ENCODE data around the gene ZBTB5. TPM values are rescaled to one million over a fixed set of nuclear protein-coding genes. Genes with fewer than 3 reads are reported as not detected.

ZBTB5 gene
- total and polyA plus RNA-seq, 2 of the 13 experiments (the other 11 are each of a cell fraction or from before 2014, with no cell fraction given): 12.5 to 20.5 TPM

DNA sequence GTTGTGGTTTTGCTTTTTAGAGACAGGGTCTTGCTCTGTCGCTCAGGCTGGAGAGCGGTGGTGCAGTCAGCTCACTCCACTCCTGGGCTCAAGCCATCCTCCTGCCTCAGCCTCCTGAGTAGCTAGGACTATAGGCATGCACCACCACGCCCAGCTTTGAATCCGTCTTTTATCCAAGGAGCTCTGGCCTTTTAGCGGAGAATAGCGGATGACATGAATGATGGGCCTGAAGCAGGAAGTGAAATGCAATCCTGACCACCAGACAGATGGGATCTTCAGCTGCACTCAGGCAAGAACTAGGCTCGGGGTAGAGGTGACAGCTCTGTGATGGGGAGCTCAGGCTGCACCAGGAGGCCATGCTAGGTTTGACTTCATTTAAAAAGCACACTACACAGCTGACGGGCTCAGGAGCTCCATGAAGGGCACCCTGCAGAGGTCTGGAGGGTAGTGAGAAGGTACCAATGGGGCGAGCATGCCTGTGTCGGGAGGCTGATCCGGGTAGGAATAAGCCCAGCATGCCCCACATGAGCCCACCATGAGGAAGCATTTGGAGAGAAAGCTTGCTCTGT, 42.4 kb upstream of the ZBTB5 start (continued):
- TF ChIP-seq, protein P1, sequence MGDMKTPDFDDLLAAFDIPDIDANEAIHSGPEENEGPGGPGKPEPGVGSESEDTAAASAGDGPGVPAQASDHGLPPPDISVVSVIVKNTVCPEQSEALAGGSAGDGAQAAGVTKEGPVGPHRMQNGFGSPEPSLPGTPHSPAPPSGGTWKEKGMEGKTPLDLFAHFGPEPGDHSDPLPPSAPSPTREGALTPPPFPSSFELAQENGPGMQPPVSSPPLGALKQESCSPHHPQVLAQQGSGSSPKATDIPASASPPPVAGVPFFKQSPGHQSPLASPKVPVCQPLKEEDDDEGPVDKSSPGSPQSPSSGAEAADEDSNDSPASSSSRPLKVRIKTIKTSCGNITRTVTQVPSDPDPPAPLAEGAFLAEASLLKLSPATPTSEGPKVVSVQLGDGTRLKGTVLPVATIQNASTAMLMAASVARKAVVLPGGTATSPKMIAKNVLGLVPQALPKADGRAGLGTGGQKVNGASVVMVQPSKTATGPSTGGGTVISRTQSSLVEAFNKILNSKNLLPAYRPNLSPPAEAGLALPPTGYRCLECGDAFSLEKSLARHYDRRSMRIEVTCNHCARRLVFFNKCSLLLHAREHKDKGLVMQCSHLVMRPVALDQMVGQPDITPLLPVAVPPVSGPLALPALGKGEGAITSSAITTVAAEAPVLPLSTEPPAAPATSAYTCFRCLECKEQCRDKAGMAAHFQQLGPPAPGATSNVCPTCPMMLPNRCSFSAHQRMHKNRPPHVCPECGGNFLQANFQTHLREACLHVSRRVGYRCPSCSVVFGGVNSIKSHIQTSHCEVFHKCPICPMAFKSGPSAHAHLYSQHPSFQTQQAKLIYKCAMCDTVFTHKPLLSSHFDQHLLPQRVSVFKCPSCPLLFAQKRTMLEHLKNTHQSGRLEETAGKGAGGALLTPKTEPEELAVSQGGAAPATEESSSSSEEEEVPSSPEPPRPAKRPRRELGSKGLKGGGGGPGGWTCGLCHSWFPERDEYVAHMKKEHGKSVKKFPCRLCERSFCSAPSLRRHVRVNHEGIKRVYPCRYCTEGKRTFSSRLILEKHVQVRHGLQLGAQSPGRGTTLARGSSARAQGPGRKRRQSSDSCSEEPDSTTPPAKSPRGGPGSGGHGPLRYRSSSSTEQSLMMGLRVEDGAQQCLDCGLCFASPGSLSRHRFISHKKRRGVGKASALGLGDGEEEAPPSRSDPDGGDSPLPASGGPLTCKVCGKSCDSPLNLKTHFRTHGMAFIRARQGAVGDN (CRISPR knock-in tag; IDR thresholded peaks at IDR 0.05): no peak
- no peak for TF ChIP-seq ZNF550 (CRISPR knock-in tag; IDR thresholded peaks at IDR 0.05; ENCODE audit: borderline replicate concordance)
- TF ChIP-seq PAX8 (CRISPR knock-in tag; IDR thresholded peaks at IDR 0.05; ENCODE audit: borderline replicate concordance): peak; percentile 39; the same call in 1 of the 2 replicates
- TF ChIP-seq ARHGAP35 (CRISPR knock-in tag; IDR thresholded peaks at IDR 0.05; ENCODE audit: borderline replicate concordance): 0 out of 2 replicates have a peak, but pooled peaks have one; percentile 21
- TF ChIP-seq, protein P2, sequence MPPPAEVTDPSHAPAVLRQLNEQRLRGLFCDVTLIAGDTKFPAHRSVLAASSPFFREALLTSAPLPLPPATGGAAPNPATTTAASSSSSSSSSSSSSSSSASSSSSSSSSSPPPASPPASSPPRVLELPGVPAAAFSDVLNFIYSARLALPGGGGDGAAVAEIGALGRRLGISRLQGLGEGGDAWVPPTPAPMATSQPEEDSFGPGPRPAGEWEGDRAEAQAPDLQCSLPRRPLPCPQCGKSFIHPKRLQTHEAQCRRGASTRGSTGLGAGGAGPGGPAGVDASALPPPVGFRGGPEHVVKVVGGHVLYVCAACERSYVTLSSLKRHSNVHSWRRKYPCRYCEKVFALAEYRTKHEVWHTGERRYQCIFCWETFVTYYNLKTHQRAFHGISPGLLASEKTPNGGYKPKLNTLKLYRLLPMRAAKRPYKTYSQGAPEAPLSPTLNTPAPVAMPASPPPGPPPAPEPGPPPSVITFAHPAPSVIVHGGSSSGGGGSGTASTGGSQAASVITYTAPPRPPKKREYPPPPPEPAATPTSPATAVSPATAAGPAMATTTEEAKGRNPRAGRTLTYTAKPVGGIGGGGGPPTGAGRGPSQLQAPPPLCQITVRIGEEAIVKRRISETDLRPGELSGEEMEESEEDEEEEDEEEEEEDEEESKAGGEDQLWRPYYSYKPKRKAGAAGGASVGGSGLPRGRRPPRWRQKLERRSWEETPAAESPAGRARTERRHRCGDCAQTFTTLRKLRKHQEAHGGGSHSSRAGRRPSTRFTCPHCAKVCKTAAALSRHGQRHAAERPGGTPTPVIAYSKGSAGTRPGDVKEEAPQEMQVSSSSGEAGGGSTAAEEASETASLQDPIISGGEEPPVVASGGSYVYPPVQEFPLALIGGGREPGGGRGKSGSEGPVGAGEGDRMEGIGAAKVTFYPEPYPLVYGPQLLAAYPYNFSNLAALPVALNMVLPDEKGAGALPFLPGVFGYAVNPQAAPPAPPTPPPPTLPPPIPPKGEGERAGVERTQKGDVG (CRISPR knock-in tag; IDR thresholded peaks at IDR 0.05; ENCODE audit: borderline replicate concordance): 0 out of 2 replicates have a peak, but pooled peaks have one; percentile 35
- 0 out of 2 replicates have a peak, but pooled peaks have one; percentile 15 for TF ChIP-seq ZBTB7B (CRISPR knock-in tag; IDR thresholded peaks at IDR 0.05)
- TF ChIP-seq, protein P3, sequence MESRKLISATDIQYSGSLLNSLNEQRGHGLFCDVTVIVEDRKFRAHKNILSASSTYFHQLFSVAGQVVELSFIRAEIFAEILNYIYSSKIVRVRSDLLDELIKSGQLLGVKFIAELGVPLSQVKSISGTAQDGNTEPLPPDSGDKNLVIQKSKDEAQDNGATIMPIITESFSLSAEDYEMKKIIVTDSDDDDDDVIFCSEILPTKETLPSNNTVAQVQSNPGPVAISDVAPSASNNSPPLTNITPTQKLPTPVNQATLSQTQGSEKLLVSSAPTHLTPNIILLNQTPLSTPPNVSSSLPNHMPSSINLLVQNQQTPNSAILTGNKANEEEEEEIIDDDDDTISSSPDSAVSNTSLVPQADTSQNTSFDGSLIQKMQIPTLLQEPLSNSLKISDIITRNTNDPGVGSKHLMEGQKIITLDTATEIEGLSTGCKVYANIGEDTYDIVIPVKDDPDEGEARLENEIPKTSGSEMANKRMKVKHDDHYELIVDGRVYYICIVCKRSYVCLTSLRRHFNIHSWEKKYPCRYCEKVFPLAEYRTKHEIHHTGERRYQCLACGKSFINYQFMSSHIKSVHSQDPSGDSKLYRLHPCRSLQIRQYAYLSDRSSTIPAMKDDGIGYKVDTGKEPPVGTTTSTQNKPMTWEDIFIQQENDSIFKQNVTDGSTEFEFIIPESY (CRISPR knock-in tag; IDR thresholded peaks at IDR 0.05): peak; percentile 79
- TF ChIP-seq ZNF567 (CRISPR knock-in tag; IDR thresholded peaks at IDR 0.05; ENCODE audit: borderline replicate concordance): no peak
- no peak for TF ChIP-seq ZBTB38 (CRISPR knock-in tag; IDR thresholded peaks at IDR 0.05)
- 0 out of 2 replicates have a peak, but pooled peaks have one; percentile 10 for TF ChIP-seq ZNF510 (CRISPR knock-in tag; IDR thresholded peaks at IDR 0.05; ENCODE audit: low read depth)
- 0 out of 2 replicates have a peak, but pooled peaks have one; percentile 65 for TF ChIP-seq ZNF790 (CRISPR knock-in tag; IDR thresholded peaks at IDR 0.05; ENCODE audit: borderline replicate concordance)
- no peak for TF ChIP-seq ZNF460 (CRISPR knock-in tag; IDR thresholded peaks at IDR 0.05; ENCODE audit: borderline replicate concordance)
- no peak for TF ChIP-seq CREM (IDR thresholded peaks at IDR 0.05)
- TF ChIP-seq CREM (CRISPR knock-in tag; IDR thresholded peaks at IDR 0.05): no peak
- TF ChIP-seq ZNF672 (CRISPR knock-in tag; IDR thresholded peaks at IDR 0.05): no peak

Data from HepG2 (cell line).